CD4-positive, alpha-beta T cell treated with Interleukin-2 at 100 ng/mL for 4 hours (primary cell): ENCODE measurements around the gene RRAD.
"Not testable (repeated sequence)": the region's sequence is repeated elsewhere in the genome, so short reads cannot be mapped to it uniquely, and the experiment has no call there.

Experiments
- DNase-seq: peaks from one replicate; pipeline ENCODE4 v3.0.0-alpha.2; 2020; ENCODE audit warnings: low spot score

RRAD gene

GRCh38 chr16:66925322-66925840 lies at the start of gene RRAD:
Gene RRAD, minus strand, starts transcription at chr16:66925535. Its CDS starts 356 bp downstream, at chr16:66925179.
- no peak for DNase-seq

GRCh38 chr16:66974932-66975246 lies 49.6 kb upstream of the RRAD start:
- peak; percentile 60 for DNase-seq

GRCh38 chr16:66974156-66974931 lies 49.0 kb upstream of the RRAD start:
- DNase-seq: not testable (repeated sequence)

DNA sequence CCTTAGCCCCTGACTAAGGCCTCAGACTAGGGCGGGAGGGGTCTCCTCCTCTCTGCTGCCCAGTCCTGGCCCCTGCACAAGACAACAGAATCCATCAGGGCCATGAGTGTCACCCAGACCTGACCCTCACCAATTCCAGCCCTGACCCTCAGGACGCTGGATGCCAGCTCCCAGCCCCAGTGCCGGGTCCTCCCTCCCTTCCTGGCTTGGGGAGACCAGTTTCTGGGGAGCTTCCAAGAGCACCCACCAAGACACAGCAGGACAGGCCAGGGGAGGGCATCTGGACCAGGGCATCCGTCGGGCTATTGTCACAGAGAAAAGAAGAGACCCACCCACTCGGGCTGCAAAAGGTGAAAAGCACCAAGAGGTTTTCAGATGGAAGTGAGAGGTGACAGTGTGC lies 48.4 kb upstream of the RRAD start:
- no peak for DNase-seq

DNA sequence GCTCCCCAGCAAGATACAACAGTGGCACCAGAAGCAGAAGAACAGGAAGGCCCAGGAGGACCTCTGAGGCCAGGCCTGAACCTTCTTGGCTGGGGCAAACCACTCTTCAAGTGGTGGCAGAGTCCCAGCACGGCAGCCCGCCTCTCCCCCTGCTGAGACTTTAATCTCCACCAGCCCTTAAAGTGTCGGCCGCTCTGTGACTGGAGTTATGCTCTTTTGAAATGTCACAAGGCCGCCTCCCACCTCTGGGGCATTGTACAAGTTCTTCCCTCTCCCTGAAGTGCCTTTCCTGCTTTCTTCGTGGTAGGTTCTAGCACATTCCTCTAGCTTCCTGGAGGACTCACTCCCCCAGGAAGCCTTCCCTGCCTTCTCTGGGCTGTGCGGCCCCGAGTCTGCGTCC lies 47.6 kb upstream of the RRAD start:
- no peak for DNase-seq

- DNase-seq: no peak
These were observed 45.7 kb upstream of the RRAD start for GRCh38 chr16:66970775-66971720.

GRCh38 chr16:66968847-66969246 lies 43.5 kb upstream of the RRAD start:
- DNase-seq: no peak

GRCh38 chr16:66964049-66964448 lies 38.7 kb upstream of the RRAD start:
- no peak for DNase-seq

DNA sequence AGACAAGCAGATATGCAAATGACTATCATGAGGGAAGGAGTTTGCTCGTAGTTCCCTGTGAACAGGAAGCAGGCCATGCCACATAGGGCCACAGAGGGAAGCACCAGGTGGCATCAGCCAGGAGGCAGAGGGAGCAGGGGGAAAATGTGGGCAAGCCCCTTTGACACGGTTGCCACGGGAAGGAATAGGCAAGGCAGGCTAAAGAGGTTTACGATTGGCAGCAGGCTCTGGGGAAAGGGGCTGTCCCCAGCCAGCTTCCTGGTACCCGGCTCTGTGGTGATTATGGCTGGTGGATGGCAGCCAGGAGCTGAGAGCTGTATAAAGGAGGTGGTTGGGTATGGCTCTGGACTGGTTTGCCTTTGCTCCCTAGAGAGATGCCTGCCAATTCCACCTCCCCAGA lies 36.6 kb upstream of the RRAD start:
- DNase-seq: no peak

DNA sequence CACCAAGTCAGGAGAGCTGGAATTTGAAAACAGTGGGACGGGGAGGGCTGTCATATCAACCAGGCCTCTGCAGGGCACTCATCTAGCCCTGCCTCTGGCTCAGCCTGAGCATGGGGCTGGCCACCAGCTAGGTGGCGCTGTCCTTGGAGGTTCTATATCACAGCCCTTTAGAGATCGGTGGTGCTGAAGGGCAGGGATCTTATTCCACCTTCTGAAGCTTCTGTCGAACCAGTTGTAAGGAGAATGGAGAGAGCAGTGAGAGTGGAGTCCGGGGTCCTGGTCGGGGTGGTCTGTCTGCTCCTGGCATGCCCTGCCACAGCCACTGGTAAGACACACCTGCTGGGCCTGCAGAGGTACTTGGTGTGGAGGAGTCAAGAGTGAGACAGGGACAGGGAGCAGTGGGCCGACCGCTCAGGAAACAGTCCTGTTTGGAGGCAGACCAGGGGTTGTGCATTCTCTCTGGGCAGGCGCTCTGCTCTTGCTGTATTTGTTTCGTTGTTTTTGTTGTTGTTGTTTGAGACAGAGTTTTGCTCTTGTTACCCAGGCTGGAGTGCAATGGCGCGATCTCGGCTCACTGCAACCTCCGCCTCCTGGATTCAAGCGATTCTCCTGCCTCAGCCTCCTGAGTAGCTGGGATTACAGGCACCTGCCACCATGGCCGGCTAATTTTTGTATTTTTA lies 35.9 kb upstream of the RRAD start, which contains the start of gene CES3:
TSS of gene CES3 (plus strand) at position 202 of the 680 bp plus-strand sequence. CDS start at position 244, 42 bp downstream.
- DNase-seq: peak; percentile 60

GRCh38 chr16:66960270-66960669 lies 34.9 kb upstream of the RRAD start:
- DNase-seq: no peak

DNA sequence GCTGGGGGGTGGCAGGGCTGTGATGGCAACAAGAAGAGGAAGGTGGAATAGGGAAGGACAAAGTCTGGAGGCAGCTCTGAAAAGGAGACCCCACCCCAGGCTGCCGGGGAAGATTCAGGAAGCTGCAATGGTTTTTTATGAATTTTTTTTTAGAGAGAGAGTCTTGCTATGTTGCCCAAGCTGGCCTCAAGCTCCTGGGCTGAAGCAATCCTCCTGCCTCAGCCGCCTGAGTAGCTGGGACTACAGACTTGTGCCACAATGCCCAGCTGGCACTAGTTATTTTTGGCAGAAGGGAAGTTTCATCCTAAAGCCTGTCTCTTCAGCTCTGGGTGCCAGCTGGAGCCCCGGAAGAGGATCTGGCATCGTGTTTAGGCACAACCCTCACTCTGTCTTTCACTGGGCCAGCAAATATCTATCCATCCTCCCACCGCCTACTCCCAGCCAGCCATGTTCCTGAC lies 34.4 kb upstream of the RRAD start:
- DNase-seq: no peak

DNA sequence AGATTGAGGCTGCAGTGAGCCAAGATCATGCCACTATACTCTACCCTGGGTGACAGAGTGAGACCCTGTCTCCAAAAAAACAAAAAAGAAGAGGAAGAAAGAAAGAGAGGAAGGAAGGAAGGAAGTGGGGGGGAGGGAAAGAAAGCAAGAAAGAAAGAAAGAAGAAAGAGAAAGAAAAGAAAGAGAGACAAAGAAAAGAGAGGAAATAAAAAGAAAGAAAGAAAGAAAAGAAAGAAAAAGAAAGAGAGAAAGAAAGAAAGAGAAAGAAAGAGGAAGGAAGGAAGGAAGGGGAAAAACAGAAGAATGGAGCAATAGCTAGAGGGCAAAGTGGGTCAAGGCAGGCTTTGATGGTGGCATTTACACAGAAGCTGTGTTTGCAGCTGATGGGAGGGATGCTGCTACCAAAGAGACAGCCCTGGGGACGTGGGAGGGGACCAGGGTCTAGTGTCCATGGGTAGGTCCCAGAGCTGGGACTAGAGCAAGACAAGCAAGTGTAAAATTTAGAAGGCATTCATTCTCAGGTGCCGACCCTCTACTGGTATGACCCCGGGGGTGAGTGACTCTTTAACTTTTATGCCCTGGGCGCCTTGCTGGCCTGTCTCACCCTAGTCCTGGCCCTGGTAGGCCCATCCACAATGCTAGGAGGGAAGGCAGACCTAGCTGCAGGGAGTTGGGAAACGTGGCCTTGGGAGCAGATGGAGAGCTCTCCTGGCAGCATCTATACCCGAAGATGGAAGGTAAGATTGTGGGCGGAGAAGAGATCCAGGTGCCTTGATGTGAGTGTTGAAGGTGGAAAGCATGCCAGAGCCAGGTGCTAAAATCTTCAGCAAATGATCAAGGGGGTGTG lies 33.7 kb upstream of the RRAD start:
- no peak for DNase-seq

GRCh38 chr16:66956154-66956457 lies 30.8 kb upstream of the RRAD start:
- DNase-seq: not testable (repeated sequence)

GRCh38 chr16:66955363-66956153 lies 30.2 kb upstream of the RRAD start:
- not testable (repeated sequence) for DNase-seq

GRCh38 chr16:66954097-66954659 lies 28.8 kb upstream of the RRAD start:
- peak; percentile 79 for DNase-seq

GRCh38 chr16:66953462-66954096 lies 28.2 kb upstream of the RRAD start:
- no peak for DNase-seq

DNA sequence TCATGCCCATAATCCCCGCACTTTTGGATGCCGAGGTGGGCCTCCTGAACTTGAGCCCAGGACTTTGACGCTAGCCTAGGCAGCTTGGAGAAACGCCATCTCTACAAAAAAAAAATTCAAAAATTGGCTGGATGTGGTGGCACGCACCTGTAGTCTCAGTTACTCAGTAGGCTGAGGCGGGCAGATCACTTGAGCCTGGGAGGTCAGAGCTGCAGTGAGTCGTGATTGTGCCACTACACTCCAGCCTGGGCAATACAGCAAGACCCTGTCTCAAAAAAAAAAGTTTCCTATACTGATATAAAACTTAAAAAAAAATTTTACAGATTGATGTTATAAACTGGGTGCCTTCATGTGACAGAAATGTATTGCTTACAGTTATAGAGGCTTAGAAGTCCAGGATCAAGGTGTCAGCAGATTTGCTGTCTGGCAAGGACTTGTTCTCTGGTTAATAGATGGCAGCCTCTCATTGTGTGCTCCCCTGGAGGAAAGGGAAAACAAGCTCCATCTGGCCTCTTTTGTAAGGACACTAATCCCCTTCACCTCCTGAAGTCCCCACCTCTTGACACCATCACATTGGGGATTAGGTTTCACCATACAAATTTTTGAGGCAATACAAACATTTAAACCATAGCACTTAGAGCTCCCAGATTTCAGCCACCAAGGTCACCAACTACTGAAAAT lies 27.2 kb upstream of the RRAD start:
- DNase-seq: no peak
